Mesendoderm (in vitro differentiated cells): Measurements from ENCODE around the gene ZNF518B.
"Not testable (repeated sequence)": the region's sequence is repeated elsewhere in the genome, so short reads cannot be mapped to it uniquely, and the experiment has no call there.

Experiments
- DNase-seq: peaks from one replicate; pipeline ENCODE4 v3.0.0; 2013
- H2AK5ac ChIP-seq: 2 replicates; pipeline ENCODE4 v1.6.1; 2013; ENCODE audit warnings: low read length, inconsistent platforms
- H2BK120ac ChIP-seq: 2 replicates; pipeline ENCODE4 v1.6.1; 2013; ENCODE audit warnings: low read depth, mild to moderate bottlenecking, low read length, moderate library complexity, mixed read lengths
- H2BK15ac ChIP-seq: replicated peaks from 2 replicates; pipeline ENCODE4 v1.6.1; 2013; ENCODE audit warnings: low read depth, mild to moderate bottlenecking, moderate library complexity
- H2BK5ac ChIP-seq: 2 replicates; pipeline ENCODE4 v1.6.1; 2013; ENCODE audit warnings: low read length, inconsistent platforms
- H3K18ac ChIP-seq: 2 replicates; pipeline ENCODE4 v1.6.1; 2013; ENCODE audit warnings: mild to moderate bottlenecking, low read length, mixed read lengths
- H3K23ac ChIP-seq: one replicate; pipeline ENCODE4 v1.6.1; 2013; ENCODE audit warnings: low read length
- H3K27ac ChIP-seq: 2 replicates; pipeline ENCODE4 v1.5.1; 2013; ENCODE audit warnings: low read depth, mild to moderate bottlenecking, inconsistent platforms, low read length, moderate library complexity
- H3K27me3 ChIP-seq: 2 replicates; pipeline ENCODE4 v1.6.1; 2013; ENCODE audit warnings: low read length, control low read depth, mild to moderate bottlenecking, inconsistent platforms; ENCODE audit not compliant: insufficient read depth, poor library complexity
- H3K36me3 ChIP-seq: 2 replicates; pipeline ENCODE4 v1.6.1; 2013; ENCODE audit warnings: low read length, inconsistent platforms; ENCODE audit not compliant: control insufficient read depth, insufficient read depth
- H3K4ac ChIP-seq: one replicate; pipeline ENCODE4 v1.6.1; 2013; ENCODE audit warnings: low read depth, mild to moderate bottlenecking, low read length, moderate library complexity
- H3K4me1 ChIP-seq: 2 replicates; pipeline ENCODE4 v1.6.1; 2013; ENCODE audit warnings: low read depth, low read length, inconsistent platforms; ENCODE audit not compliant: control insufficient read depth
- H3K4me2 ChIP-seq: 2 replicates; pipeline ENCODE4 v1.6.1; 2013; ENCODE audit warnings: low read length
- H3K4me3 ChIP-seq: 2 replicates; pipeline ENCODE4 v1.5.1; 2013; ENCODE audit warnings: mild to moderate bottlenecking, low read length
- H3K56ac ChIP-seq: one replicate; pipeline ENCODE4 v1.6.1; 2013; ENCODE audit warnings: low read length
- H3K79me1 ChIP-seq: 2 replicates; pipeline ENCODE4 v1.6.1; 2013; ENCODE audit warnings: low read length, inconsistent platforms
- H3K79me2 ChIP-seq: 2 replicates; pipeline ENCODE4 v1.6.1; 2013; ENCODE audit warnings: mild to moderate bottlenecking, low read length; ENCODE audit not compliant: control insufficient read depth, insufficient read depth
- H3K9ac ChIP-seq: 2 replicates; pipeline ENCODE4 v1.6.1; 2013; ENCODE audit warnings: low read length, inconsistent platforms
- H4K5ac ChIP-seq: one replicate; pipeline ENCODE4 v1.6.1; 2013; ENCODE audit warnings: low read length
- H4K8ac ChIP-seq: one replicate; pipeline ENCODE4 v1.6.1; 2013; ENCODE audit warnings: low read depth, mild to moderate bottlenecking, control low read depth, low read length, moderate library complexity
- WGBS: extraction: QIAGEN DNeasy Blood & Tissue Kit; methylation state at CpG from one replicate; pipeline ENCODE4 v1.1.7; 2013; ENCODE audit warnings: low lambda C conversion rate, missing lambda C conversion rate; ENCODE audit not compliant: insufficient coverage; ENCODE audit errors: extremely low coverage; 5-methylcytosine and 5-hydroxymethylcytosine counted together

Gene ZNF518B

DNA sequence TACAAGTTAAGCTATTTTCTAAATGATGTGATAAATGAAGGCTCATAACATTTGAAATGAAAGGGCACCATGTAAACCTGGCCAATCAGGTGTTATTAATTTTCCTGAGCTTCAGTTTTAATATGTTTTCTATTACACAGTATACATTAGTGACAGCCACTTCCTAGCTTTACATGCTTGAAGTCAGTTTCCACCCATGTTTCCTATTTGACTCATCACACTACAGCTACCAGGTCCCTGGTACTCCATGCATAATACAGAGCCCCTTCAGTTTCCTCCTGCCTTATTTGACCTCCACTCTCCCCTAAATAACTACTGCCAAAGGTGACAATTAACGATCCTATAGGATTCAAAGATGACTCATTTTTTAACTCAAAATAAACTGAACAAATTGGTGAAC lies 18.3 kb downstream of the ZNF518B start:
- WGBS = no CpG with 5 or more reads among the region's 1 CpG
- no peak overlapping the region for H3K4me2 ChIP-seq
- no peaks in the 10 kb centered on the region for H3K79me2 ChIP-seq
- DNase-seq = no peak
- no peak overlapping the region for H2AK5ac ChIP-seq
- no peak overlapping the region for H2BK5ac ChIP-seq
- no peak overlapping the region for H3K4me3 ChIP-seq
- H3K56ac ChIP-seq = no peak overlapping the region
- H3K27ac ChIP-seq = no peak overlapping the region
- no peak overlapping the region for H4K5ac ChIP-seq
- H2BK15ac ChIP-seq = no peak overlapping the region
- H3K18ac ChIP-seq = no peak overlapping the region
- H3K4ac ChIP-seq = no peak overlapping the region
- peaks cover 2% of the 10 kb centered on the region for H3K4me1 ChIP-seq
- no peak overlapping the region for H3K9ac ChIP-seq
- H3K23ac ChIP-seq = no peak overlapping the region
- no peak overlapping the region for H2BK120ac ChIP-seq
- H3K36me3 ChIP-seq = no peaks in the 10 kb centered on the region
- H4K8ac ChIP-seq = no peak overlapping the region
- H3K27me3 ChIP-seq = no peaks in the 10 kb centered on the region
- no peaks in the 10 kb centered on the region for H3K79me1 ChIP-seq

DNA sequence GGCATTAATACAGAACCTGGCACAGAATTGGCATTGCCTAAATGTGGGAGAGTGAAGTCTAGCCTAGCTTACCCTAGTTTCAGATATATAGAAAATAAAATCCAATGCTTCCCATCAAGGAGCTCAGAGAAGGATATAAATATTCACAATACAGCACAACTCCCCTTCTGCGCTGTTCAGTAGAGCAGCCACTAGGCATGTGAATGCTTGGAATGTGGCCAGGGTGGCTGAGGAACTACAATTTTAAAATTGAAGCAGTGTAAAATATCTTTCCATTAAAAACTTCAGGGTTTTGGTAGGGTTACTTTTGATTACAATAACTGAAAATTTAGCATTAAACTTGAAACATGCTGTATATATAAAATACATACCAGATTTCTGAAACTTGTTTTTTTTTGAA lies 19.5 kb downstream of the ZNF518B start:
- WGBS = no CpG with 5 or more reads among the region's 1 CpG
- Histone ChIP-seq H2BK5ac (no peak overlapping the region), H2AK5ac (no peak overlapping the region), H3K23ac (no peak overlapping the region), H4K5ac (no peak overlapping the region), H3K27ac (no peak overlapping the region), H3K36me3 (no peaks in the 10 kb centered on the region), H3K27me3 (no peaks in the 10 kb centered on the region), H3K79me1 (no peaks in the 10 kb centered on the region), H4K8ac (no peak overlapping the region), H3K4me3 (no peak overlapping the region), H3K4ac (no peak overlapping the region), H3K56ac (no peak overlapping the region), H3K4me1 (peaks cover 2% of the 10 kb centered on the region), H3K9ac (no peak overlapping the region), H3K18ac (no peak overlapping the region), H2BK120ac (no peak overlapping the region), H2BK15ac (no peak overlapping the region), H3K4me2 (no peak overlapping the region), H3K79me2 (no peaks in the 10 kb centered on the region)
- DNase-seq = no peak

DNA sequence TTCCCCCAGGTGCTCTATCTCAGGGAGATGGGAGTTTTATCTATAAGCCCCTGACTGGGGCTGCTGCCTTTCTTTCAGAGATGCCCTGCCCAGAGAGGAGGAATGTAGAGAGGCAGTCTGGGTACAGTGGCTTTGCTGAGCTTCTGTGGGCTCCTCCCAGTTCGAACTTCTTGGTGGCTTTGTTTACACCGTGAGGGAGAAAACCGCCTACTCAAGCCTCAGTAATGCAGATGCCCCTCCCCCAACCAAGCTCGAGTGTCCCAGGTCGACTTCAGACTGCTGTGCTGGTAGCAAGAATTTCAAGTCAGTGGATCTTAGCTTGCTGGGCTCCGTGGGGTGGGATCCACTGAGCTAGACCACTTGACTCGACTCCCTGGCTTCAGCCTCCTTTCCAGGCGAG lies 29.5 kb downstream of the ZNF518B start:
- H3K4me2 ChIP-seq, H3K79me2 ChIP-seq, H4K5ac ChIP-seq, H3K27ac ChIP-seq, H3K23ac ChIP-seq, H3K56ac ChIP-seq, H3K18ac ChIP-seq, H2BK15ac ChIP-seq, H3K79me1 ChIP-seq, H3K27me3 ChIP-seq, H3K9ac ChIP-seq, H2BK120ac ChIP-seq, H2AK5ac ChIP-seq, H2BK5ac ChIP-seq, H3K4ac ChIP-seq, H3K36me3 ChIP-seq, H3K4me3 ChIP-seq, H3K4me1 ChIP-seq, H4K8ac ChIP-seq: not testable (repeated sequence)
- no CpG with 5 or more reads among the region's 8 CpGs for WGBS
- DNase-seq = peak; percentile 57

DNA sequence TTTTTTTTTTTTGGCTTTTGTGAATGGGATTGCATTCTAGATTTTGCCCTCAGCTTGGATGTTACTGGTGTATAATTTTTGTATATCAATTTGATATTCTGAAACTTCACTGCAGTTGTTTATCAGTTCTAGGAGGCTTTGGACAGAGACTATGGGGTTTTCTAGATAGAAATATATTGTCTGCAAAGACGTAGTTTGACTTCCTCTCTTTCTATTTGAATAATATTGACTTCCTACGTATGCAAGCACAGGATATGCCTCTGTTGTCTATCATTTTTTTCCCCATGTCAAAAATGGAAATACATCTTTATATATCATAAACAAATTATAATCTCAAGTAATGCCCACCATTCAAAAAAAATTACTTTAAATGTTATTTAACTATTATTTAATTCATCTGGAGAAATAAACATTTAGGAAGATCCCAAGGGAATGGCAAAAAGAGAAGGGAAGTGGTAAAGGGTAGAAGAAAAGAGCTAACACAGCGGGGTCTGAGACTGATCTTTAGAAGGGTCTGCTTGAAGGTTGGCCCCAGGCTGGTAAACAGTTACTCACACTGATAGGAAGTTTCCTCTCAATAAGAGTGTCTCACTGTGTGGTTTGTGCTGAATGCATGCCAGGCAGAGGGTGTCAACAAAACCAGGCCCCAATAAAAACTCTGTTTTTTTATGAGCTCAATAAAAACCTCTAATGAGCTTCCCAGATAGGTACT lies 35.7 kb downstream of the ZNF518B start:
- Histone ChIP-seq H3K18ac (no peak overlapping the region), H3K79me2 (no peaks in the 10 kb centered on the region), H3K9ac (no peak overlapping the region), H3K4me1 (no peaks in the 10 kb centered on the region), H3K4me3 (no peak overlapping the region), H2BK5ac (no peak overlapping the region), H2BK120ac (no peak overlapping the region), H3K27me3 (no peaks in the 10 kb centered on the region), H3K79me1 (no peaks in the 10 kb centered on the region), H2BK15ac (no peak overlapping the region), H3K27ac (no peak overlapping the region), H4K5ac (no peak overlapping the region), H3K4me2 (no peak overlapping the region), H3K36me3 (no peaks in the 10 kb centered on the region), H3K4ac (no peak overlapping the region), H3K23ac (no peak overlapping the region), H4K8ac (no peak overlapping the region), H2AK5ac (no peak overlapping the region), H3K56ac (no peak overlapping the region)
- DNase-seq = no peak
- WGBS = no CpG with 5 or more reads among the region's 3 CpGs

DNA sequence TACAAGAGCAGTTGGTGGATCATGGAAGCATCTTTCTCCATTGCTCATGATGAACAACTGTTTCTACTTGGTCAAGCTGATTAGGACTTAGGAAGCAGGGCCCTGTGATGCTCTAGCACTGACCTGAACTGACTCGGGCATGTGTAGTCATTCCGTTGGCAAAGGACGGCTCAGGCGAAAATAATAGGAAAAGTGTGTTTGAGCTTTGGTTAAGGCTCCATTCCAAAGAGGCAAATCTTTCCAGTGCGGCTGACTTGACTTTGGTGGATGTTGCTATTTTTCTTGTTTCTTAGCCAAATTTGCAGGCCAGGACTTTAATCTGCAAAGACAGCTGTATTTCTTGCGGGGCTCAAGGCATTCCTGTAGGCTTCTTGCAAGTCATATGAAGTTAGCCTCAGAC lies 39.5 kb downstream of the ZNF518B start:
- no peak for DNase-seq
- no peak overlapping the region for H2BK15ac ChIP-seq
- no peak overlapping the region for H4K8ac ChIP-seq
- H3K27ac ChIP-seq = no peak overlapping the region
- no peak overlapping the region for H2BK5ac ChIP-seq
- no CpG with 5 or more reads among the region's 6 CpGs for WGBS
- no peak overlapping the region for H3K56ac ChIP-seq
- no peaks in the 10 kb centered on the region for H3K4me1 ChIP-seq
- H2BK120ac ChIP-seq = no peak overlapping the region
- no peak overlapping the region for H3K18ac ChIP-seq
- no peak overlapping the region for H3K23ac ChIP-seq
- H2AK5ac ChIP-seq = no peak overlapping the region
- no peak overlapping the region for H3K9ac ChIP-seq
- no peaks in the 10 kb centered on the region for H3K79me1 ChIP-seq
- H3K79me2 ChIP-seq = no peaks in the 10 kb centered on the region
- no peaks in the 10 kb centered on the region for H3K27me3 ChIP-seq
- H4K5ac ChIP-seq = no peak overlapping the region
- no peak overlapping the region for H3K4ac ChIP-seq
- H3K36me3 ChIP-seq = no peaks in the 10 kb centered on the region
- no peak overlapping the region for H3K4me2 ChIP-seq
- no peak overlapping the region for H3K4me3 ChIP-seq

DNA sequence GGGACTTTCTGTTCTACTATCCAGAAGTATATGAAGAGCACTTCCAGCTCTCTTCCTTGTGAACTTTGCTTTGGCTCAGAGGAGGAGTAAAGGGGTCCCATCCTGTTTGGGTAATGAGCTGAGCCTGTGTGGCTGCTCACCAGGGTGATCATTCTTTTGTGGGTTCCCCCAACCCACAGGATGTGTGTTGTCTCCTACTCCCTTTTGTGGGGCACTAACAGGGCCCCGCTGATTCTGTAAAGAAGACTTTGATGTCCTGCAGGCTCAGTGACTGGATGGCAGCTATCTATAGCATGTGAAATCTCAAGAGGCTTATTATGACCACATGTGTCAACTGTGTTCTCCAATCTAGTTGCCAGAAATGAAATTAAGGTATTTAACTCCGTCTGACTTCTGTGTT lies 40.8 kb downstream of the ZNF518B start:
- Histone ChIP-seq H3K23ac (no peak overlapping the region), H3K4me1 (no peaks in the 10 kb centered on the region), H2AK5ac (no peak overlapping the region), H3K27me3 (no peaks in the 10 kb centered on the region), H3K4me2 (no peak overlapping the region), H3K4ac (no peak overlapping the region), H3K56ac (no peak overlapping the region), H3K79me1 (no peaks in the 10 kb centered on the region), H2BK15ac (no peak overlapping the region), H4K8ac (no peak overlapping the region), H3K18ac (no peak overlapping the region), H3K27ac (no peak overlapping the region), H2BK120ac (no peak overlapping the region), H3K79me2 (no peaks in the 10 kb centered on the region), H3K9ac (no peak overlapping the region), H3K36me3 (no peaks in the 10 kb centered on the region), H4K5ac (no peak overlapping the region), H2BK5ac (no peak overlapping the region), H3K4me3 (no peak overlapping the region)
- no peak for DNase-seq
- WGBS = no CpG with 5 or more reads among the region's 2 CpGs
